ENCODE data around the gene ATP6AP1. TPM values are rescaled to one million over a fixed set of nuclear protein-coding genes. Genes with fewer than 3 reads are reported as not detected.

ATP6AP1 gene
- polyA plus RNA-seq, 1 donor (not counting 4 experiments of a cell fraction or from before 2014, with no cell fraction given) = 42.4 TPM

DNA sequence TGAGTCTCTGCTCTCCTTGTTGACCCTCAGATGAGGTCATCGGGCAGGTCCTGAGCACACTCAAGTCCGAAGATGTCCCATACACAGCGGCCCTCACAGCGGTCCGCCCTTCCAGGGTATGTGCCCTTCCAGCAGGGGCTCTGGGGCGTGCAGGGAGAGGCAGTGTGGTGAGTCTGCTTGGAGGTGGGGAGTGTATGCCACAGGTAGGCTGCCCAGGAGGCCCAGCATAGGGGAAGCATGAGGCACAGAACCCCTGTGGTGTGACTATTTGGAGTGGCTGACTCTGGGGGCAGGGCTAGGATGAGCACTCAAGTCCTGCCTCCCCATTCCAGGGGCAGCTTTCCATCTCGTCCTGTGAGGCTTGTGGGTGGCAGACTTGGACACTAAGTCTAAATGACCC lies 5.1 kb downstream of the ATP6AP1 start:
- DNase-seq (ENCODE audit: low read depth, low spot score) (no peak), FAIRE-seq (no peak)
- H3K9ac ChIP-seq (ENCODE audit: control insufficient read depth, extremely low read depth, insufficient read depth, low read length) = no peak overlapping the region
- no peak overlapping the region for H3K27ac ChIP-seq (ENCODE audit: control insufficient read depth, insufficient read depth, low read length)
- H3K4me1 ChIP-seq (ENCODE audit: control insufficient read depth, extremely low read depth, insufficient read depth, low read length) = peaks cover 12% of the 10 kb centered on the region
- H3K9me1 ChIP-seq (ENCODE audit: control insufficient read depth, extremely low read depth, insufficient read depth, low read length) = no peaks in the 10 kb centered on the region
- no peak overlapping the region for H2AFZ ChIP-seq (ENCODE audit: control insufficient read depth, low read length)
- H3K79me2 ChIP-seq (ENCODE audit: control insufficient read depth, insufficient read depth, low read length) = peaks cover 28% of the 10 kb centered on the region
- no peak overlapping the region for H3K4me3 ChIP-seq (ENCODE audit: control insufficient read depth in 2 of 3, extremely low read depth in 1 of 3, insufficient read depth in 2 of 3, low read depth in 1 of 3, low read length in 3 of 3)
- dilution Hi-C loops (cut with MboI; ENCODE audit: extremely low pct_ligation_motif_present, low sequenced_read_pairs) = no loop called here
- peaks cover 5 to 8% of the 10 kb centered on the region in 2 experiments for H3K36me3 ChIP-seq (ENCODE audit: control insufficient read depth in 2 of 2, extremely low read depth in 1 of 2, insufficient read depth in 2 of 2, low read length in 2 of 2)
- peaks cover 3% of the 10 kb centered on the region for H3K9me3 ChIP-seq (ENCODE audit: control insufficient read depth, low read depth, low read length)
- TF ChIP-seq, protein P1, sequence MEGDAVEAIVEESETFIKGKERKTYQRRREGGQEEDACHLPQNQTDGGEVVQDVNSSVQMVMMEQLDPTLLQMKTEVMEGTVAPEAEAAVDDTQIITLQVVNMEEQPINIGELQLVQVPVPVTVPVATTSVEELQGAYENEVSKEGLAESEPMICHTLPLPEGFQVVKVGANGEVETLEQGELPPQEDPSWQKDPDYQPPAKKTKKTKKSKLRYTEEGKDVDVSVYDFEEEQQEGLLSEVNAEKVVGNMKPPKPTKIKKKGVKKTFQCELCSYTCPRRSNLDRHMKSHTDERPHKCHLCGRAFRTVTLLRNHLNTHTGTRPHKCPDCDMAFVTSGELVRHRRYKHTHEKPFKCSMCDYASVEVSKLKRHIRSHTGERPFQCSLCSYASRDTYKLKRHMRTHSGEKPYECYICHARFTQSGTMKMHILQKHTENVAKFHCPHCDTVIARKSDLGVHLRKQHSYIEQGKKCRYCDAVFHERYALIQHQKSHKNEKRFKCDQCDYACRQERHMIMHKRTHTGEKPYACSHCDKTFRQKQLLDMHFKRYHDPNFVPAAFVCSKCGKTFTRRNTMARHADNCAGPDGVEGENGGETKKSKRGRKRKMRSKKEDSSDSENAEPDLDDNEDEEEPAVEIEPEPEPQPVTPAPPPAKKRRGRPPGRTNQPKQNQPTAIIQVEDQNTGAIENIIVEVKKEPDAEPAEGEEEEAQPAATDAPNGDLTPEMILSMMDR (optimal IDR thresholded peaks at IDR 0.05 in 1 of 3, IDR thresholded peaks at IDR 0.05 in 1 of 3, conservative IDR thresholded peaks at IDR 0.05 in 1 of 3; ENCODE audit: extremely low read depth in 1 of 3, insufficient read depth in 2 of 3, low read length in 3 of 3) = no peak
- TF ChIP-seq EZH2 (IDR thresholded peaks at IDR 0.05; ENCODE audit: low read length) = no peak
- no peaks in the 10 kb centered on the region for H3K27me3 ChIP-seq (ENCODE audit: control insufficient read depth, extremely low read depth, insufficient read depth, low read length)
- no peak overlapping the region for H3K4me2 ChIP-seq (ENCODE audit: control insufficient read depth, extremely low read depth, insufficient read depth, low read depth, low read length)
- peaks cover 5% of the 10 kb centered on the region for H4K20me1 ChIP-seq (ENCODE audit: control insufficient read depth, extremely low read depth, insufficient read depth, low read length)

DNA sequence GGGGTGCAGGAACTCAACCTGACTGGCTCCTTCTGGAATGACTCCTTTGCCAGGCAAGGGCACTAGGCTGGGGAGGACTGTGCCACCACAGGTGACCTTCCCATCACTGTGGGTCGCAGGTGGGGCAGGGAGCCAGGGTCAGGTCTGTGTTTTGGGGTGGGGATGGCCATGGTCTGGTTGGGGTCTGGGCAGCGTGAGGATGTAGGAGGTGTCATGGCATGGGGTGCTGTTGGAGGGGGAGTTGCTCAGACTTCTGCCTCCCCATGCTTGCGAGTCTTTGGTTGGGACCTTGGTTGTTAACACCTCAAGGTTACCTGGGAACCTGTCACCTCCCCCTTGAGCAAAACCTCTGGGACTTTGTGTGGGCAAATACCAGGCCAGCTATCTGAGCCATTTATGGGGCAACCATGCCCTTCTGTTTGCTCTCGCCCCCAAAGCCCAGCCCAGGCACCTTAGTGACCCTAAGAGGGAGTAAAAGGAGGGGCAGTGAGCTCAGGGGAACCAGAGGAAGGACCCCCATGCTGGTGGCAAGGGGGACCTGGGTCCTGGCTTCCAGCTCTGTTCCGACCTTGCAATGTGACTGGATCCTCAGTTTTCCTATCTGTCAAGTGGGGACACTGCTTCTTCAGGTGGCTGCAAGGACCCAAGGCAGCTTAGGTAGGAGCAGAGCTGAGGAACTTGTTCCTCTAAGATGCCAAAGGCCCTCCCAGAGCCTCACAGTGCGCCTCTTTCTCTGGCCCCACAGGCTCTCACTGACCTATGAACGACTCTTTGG lies 6.1 kb downstream of the ATP6AP1 start:
- Histone ChIP-seq H3K9me1 (ENCODE audit: control insufficient read depth, extremely low read depth, insufficient read depth, low read length) (no peaks in the 10 kb centered on the region), H3K4me1 (ENCODE audit: control insufficient read depth, extremely low read depth, insufficient read depth, low read length) (peaks cover 7% of the 10 kb centered on the region), H3K36me3 (ENCODE audit: control insufficient read depth in 2 of 2, extremely low read depth in 1 of 2, insufficient read depth in 2 of 2, low read length in 2 of 2) (peaks cover 5 to 11% of the 10 kb centered on the region in 2 experiments), H3K27ac (ENCODE audit: control insufficient read depth, insufficient read depth, low read length) (no peak overlapping the region), H3K4me3 (ENCODE audit: control insufficient read depth in 2 of 3, extremely low read depth in 1 of 3, insufficient read depth in 2 of 3, low read depth in 1 of 3, low read length in 3 of 3) (no peak overlapping the region), H3K9me3 (ENCODE audit: control insufficient read depth, low read depth, low read length) (peaks cover 4% of the 10 kb centered on the region), H3K27me3 (ENCODE audit: control insufficient read depth, extremely low read depth, insufficient read depth, low read length) (no peaks in the 10 kb centered on the region), H2AFZ (ENCODE audit: control insufficient read depth, low read length) (no peak overlapping the region), H4K20me1 (ENCODE audit: control insufficient read depth, extremely low read depth, insufficient read depth, low read length) (peaks cover 5% of the 10 kb centered on the region), H3K79me2 (ENCODE audit: control insufficient read depth, insufficient read depth, low read length) (peaks cover 26% of the 10 kb centered on the region), H3K4me2 (ENCODE audit: control insufficient read depth, extremely low read depth, insufficient read depth, low read depth, low read length) (no peak overlapping the region), H3K9ac (ENCODE audit: control insufficient read depth, extremely low read depth, insufficient read depth, low read length) (no peak overlapping the region)
- DNase-seq (ENCODE audit: low read depth, low spot score) (no peak), FAIRE-seq (no peak)
- dilution Hi-C loops (cut with MboI; ENCODE audit: extremely low pct_ligation_motif_present, low sequenced_read_pairs) = no loop called here
- TF ChIP-seq, protein P1 (optimal IDR thresholded peaks at IDR 0.05 in 1 of 3, IDR thresholded peaks at IDR 0.05 in 1 of 3, conservative IDR thresholded peaks at IDR 0.05 in 1 of 3; ENCODE audit: extremely low read depth in 1 of 3, insufficient read depth in 2 of 3, low read length in 3 of 3) = no peak
- TF ChIP-seq EZH2 (IDR thresholded peaks at IDR 0.05; ENCODE audit: low read length) = no peak

All from keratinocyte (primary cell).